ENCODE results near the gene VAMP5. TPM values are rescaled to one million over a fixed set of nuclear protein-coding genes. Genes with fewer than 3 reads are reported as not detected.

The VAMP5 gene
- total RNA-seq, 1 experiment from 2014 or later = 1.9 TPM

DNA sequence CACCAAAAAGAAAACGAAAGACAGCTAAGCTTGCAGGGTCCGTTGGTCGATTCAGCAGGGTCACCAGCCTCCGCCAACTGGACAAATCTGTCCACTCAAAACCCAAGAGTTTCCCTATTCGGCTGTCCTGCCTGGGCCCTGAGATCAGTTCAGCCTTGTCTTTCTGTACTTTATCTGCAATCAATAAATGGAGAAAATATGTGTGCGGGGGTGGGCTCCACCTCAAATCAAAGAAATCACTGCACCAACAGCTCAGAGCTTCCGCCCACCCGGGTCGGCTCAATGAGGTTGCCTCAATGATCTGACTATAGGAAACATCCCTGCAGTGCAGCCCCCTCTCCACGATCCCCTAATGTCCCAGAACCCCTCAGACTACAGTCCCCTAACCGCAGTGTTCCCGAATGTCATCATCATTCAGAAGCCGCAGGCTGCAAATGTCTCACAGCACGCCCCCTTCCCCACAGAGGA lies 23.4 kb upstream of the VAMP5 start:
- Histone ChIP-seq H3K4me1 (ENCODE audit: control insufficient read depth in 1 of 2, insufficient read depth in 2 of 2, low read length in 2 of 2) (peaks cover 2 to 15% of the 10 kb centered on the region in 2 experiments; a peak in 3 of 4 replicates), H3K36me3 (ENCODE audit: control insufficient read depth in 1 of 2, insufficient read depth in 2 of 2, low read length in 2 of 2) (peaks cover 8 to 9% of the 10 kb centered on the region in 2 experiments; a peak in 2 of 4 replicates), H4K20me1 (ENCODE audit: insufficient read depth) (no peaks in the 10 kb centered on the region; the same call in 1 of the 2 replicates), H3K79me2 (ENCODE audit: insufficient read depth, low read length) (peaks cover 32% of the 10 kb centered on the region), H3K4me3 (replicated peaks in 1 of 2; ENCODE audit: low read depth in 1 of 2, low read length in 2 of 2) (peak overlapping the region; percentile 88 to 92), H3K4me2 (ENCODE audit: low read length) (peak overlapping the region; percentile 73), H3K9me3 (ENCODE audit: control insufficient read depth in 1 of 2, insufficient read depth in 1 of 2, low read depth in 1 of 2, low read length in 2 of 2) (no peaks in the 10 kb centered on the region), H3K27ac (ENCODE audit: low read depth, low read length) (peak overlapping the region; percentile 66), H2AFZ (ENCODE audit: low read depth, low read length, poor library complexity, severe bottlenecking) (no peak overlapping the region), H3K9ac (ENCODE audit: low read length) (peak overlapping the region; percentile 85), H3K9me2 (ENCODE audit: insufficient read depth) (no peaks in the 10 kb centered on the region), H3K27me3 (ENCODE audit: insufficient read depth, low read length) (no peaks in the 10 kb centered on the region)
- POLR2A ChIA-PET = interaction anchor here (0.7 to 2.1 kb wide), 11 partner anchors 9 to 440 kb away, joined by 3 to 8 read pairs (median 3); partner anchors contain the start of genes C2orf68, MAT2A and SH2D6
- DNase-seq (ENCODE audit: low read depth, low spot score) = no peak
- intact Hi-C loops (cut with micrococcal nuclease) = no loop called here
- RAD21 ChIA-PET (ENCODE audit: low non-redundant PET in 1 of 2, low total read pairs in 2 of 2, uncharacterized antibody in 2 of 2, unreplicated experiment in 2 of 2) = no interaction called here
- TF ChIP-seq, protein P1, sequence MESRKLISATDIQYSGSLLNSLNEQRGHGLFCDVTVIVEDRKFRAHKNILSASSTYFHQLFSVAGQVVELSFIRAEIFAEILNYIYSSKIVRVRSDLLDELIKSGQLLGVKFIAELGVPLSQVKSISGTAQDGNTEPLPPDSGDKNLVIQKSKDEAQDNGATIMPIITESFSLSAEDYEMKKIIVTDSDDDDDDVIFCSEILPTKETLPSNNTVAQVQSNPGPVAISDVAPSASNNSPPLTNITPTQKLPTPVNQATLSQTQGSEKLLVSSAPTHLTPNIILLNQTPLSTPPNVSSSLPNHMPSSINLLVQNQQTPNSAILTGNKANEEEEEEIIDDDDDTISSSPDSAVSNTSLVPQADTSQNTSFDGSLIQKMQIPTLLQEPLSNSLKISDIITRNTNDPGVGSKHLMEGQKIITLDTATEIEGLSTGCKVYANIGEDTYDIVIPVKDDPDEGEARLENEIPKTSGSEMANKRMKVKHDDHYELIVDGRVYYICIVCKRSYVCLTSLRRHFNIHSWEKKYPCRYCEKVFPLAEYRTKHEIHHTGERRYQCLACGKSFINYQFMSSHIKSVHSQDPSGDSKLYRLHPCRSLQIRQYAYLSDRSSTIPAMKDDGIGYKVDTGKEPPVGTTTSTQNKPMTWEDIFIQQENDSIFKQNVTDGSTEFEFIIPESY (IDR thresholded peaks at IDR 0.05; ENCODE audit: extremely low read depth, insufficient replicate concordance, low read length) = no peak
- TF ChIP-seq, protein P2, sequence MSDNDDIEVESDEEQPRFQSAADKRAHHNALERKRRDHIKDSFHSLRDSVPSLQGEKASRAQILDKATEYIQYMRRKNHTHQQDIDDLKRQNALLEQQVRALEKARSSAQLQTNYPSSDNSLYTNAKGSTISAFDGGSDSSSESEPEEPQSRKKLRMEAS (IDR thresholded peaks at IDR 0.05) = no peak
- no peak for TF ChIP-seq SP1 (IDR thresholded peaks at IDR 0.05; ENCODE audit: low read depth)
- no peak for TF ChIP-seq SRF (IDR thresholded peaks at IDR 0.05; ENCODE audit: low read depth)
- no peak for TF ChIP-seq TCF7L2 (IDR thresholded peaks at IDR 0.05; ENCODE audit: borderline replicate concordance, extremely low read depth, insufficient read depth, insufficient read length)
- no peak for TF ChIP-seq FOSL1 (IDR thresholded peaks at IDR 0.05; ENCODE audit: low read depth)
- no peak for TF ChIP-seq CBX3 (IDR thresholded peaks at IDR 0.05; ENCODE audit: low read depth)
- TF ChIP-seq, protein P3, sequence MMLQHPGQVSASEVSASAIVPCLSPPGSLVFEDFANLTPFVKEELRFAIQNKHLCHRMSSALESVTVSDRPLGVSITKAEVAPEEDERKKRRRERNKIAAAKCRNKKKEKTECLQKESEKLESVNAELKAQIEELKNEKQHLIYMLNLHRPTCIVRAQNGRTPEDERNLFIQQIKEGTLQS (IDR thresholded peaks at IDR 0.05) = no peak
- no peak for TF ChIP-seq POLR2AphosphoS5 (IDR thresholded peaks at IDR 0.05; ENCODE audit: low read depth, low read length)
- no peak for TF ChIP-seq RAD21 (IDR thresholded peaks at IDR 0.05; ENCODE audit: low read depth)
- TF ChIP-seq, protein P4, sequence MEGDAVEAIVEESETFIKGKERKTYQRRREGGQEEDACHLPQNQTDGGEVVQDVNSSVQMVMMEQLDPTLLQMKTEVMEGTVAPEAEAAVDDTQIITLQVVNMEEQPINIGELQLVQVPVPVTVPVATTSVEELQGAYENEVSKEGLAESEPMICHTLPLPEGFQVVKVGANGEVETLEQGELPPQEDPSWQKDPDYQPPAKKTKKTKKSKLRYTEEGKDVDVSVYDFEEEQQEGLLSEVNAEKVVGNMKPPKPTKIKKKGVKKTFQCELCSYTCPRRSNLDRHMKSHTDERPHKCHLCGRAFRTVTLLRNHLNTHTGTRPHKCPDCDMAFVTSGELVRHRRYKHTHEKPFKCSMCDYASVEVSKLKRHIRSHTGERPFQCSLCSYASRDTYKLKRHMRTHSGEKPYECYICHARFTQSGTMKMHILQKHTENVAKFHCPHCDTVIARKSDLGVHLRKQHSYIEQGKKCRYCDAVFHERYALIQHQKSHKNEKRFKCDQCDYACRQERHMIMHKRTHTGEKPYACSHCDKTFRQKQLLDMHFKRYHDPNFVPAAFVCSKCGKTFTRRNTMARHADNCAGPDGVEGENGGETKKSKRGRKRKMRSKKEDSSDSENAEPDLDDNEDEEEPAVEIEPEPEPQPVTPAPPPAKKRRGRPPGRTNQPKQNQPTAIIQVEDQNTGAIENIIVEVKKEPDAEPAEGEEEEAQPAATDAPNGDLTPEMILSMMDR (IDR thresholded peaks at IDR 0.05 in 2 of 3, conservative IDR thresholded peaks at IDR 0.05 in 1 of 3; ENCODE audit: borderline replicate concordance in 1 of 3, insufficient read depth in 1 of 3, low read depth in 2 of 3, low read length in 2 of 3) = no peak
- no peak for TF ChIP-seq YY1 (IDR thresholded peaks at IDR 0.05; ENCODE audit: extremely low read depth, insufficient replicate concordance, low read depth, low read length)
- TF ChIP-seq EZH2phosphoT487 (IDR thresholded peaks at IDR 0.05; ENCODE audit: borderline replicate concordance) = no peak
- TF ChIP-seq POLR2A (IDR thresholded peaks at IDR 0.05; ENCODE audit: borderline replicate concordance, extremely low read depth, insufficient read depth, insufficient read length) = no peak
- TF ChIP-seq SIN3A (IDR thresholded peaks at IDR 0.05; ENCODE audit: low read depth) = no peak
- no peak for TF ChIP-seq ZNF274 (IDR thresholded peaks at IDR 0.05; ENCODE audit: low read depth, low read length)
- TF ChIP-seq ZFX (IDR thresholded peaks at IDR 0.05) = no peak
- BruUV-seq (replicated peaks) = TSS peak; percentile 57
- peak; percentile 33; the same call in 1 of the 2 replicates for ATAC-seq
- CTCF ChIA-PET = interaction anchor here (0.8 kb wide), 1 partner anchor 9 kb away, joined by 4 read pairs; no protein-coding TSS in a partner anchor

Data from HCT116 (cell line).